GM12872 (cell line): Measurements from ENCODE around the gene MVP.

Experiments
- CTCF ChIP-seq: IDR thresholded peaks from 3 replicates; pipeline ENCODE4 v1.5.1; 2011; ENCODE audit warnings: low read depth, mild to moderate bottlenecking, low read length, moderate library complexity; ENCODE audit not compliant: insufficient read depth

MVP gene

DNA sequence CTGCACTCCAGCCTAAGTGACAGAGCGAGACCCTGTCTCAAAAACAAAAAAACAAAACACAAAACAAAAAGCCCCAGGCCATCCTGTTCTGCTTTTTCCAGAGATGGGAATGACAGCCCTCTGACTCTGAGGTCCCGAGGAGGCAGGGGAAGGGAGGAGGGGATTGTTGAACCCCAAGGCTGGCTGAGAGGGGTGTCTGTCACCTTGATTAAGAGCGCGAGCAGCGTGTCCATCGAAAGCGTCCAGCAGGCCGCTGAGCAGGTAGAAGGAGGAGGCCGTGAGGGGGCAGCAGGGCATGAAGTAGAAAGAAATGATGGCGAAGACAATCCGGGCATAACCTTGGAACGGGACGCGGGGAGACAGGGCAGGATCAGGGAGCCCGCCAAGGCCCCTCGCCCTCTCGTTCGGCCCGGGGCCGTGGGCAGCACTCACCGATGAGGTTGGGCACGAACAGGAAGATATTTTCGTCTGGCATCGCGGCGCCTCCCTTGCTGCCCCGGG lies 42.2 kb downstream of the MVP start:
- no peak for TF ChIP-seq CTCF

DNA sequence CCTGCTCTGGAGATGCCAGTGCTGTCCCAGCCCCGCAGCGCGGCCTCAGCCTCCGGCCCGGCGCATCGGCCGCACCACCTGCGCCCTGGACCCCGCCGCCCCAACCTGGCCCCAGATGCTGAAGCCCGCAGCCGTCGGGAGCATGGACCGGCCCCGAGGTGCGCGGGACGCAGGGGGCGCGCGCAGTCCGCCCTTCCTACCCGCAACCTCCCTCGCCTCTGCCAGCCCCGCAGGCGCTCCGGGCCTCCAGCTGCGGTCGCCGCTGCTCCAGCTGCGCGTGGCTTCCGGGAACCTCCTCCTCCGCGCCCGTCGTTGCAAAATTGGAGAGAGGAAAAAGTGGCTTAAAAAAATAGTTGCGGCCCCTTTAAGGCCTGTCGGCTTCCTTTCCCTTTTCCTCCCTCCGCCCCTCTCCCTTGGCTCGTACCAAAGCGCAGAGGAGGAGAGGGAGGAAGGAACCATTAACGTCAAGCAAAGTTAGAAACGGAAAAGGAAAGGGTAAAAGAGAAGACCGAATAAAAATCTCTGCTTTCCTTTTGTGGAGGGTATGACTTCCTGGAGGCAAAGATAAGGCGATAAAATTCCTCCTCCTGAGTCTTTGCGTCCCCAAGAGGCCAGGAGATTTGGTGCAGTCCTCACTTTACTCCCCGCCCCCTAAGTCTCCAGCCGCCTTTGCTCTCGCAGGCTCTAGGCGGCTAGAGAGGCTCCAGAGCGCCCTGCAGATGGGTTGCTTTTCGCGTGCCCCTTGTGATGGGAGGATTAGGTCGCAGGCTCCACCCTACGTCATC lies 42.8 kb downstream of the MVP start, which contains the start of gene CDIPT:
Gene CDIPT, minus strand, starts transcription at position 343 of the 785 bp plus-strand sequence. CDS start 369 bp downstream, outside the sequence.
- TF ChIP-seq CTCF: peak; percentile 86

DNA sequence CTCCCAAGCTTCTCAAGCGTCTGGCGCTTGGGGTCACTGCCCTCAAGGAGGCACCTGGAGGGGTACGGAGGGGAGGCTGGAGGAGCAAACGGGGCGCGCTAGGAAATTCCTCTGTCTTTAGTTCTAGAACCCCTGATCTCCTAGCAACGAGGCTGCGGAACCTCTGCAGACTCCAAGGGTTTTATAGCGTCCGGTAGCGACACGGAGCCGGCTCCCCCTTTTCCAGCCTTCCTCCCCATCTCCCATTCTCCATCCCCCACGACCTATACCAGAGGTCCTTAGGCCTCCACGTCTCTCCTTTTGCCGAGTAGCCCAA lies 43.4 kb downstream of the MVP start:
- TF ChIP-seq CTCF: no peak

GRCh38 chr16:29864205-29864604 lies 43.9 kb downstream of the MVP start:
- no peak for TF ChIP-seq CTCF

- TF ChIP-seq CTCF: no peak
These were observed 48.2 kb downstream of the MVP start for GRCh38 chr16:29868396-29869009.

- no peak for TF ChIP-seq CTCF
These were observed 51.7 kb downstream of the MVP start for GRCh38 chr16:29871822-29872546.

DNA sequence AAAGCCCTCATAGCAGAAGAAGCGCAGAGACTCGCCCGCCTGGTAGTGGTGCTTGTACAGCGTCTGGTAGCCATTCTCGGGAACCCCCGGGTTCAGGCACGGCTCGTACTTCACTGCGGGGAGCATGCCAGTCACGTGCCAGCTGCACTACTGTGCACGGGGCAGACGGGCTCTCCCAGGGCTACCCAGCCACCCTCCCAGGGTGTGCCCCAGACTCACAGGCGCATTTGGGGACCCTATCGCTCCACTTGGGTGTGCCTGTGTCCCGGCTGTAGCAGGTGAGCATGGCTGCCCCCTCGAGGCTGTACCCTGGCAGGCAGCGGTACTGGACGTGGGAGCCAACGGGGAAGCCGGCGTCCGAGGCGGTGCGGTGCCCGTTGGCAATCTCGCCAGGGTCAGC lies 53.1 kb downstream of the MVP start:
- no peak for TF ChIP-seq CTCF
